Measurements from ENCODE around the gene SUPT5H.

Gene SUPT5H

GRCh38 chr19:39445196-39446111 lies at the start of gene SUPT5H:
SUPT5H (plus strand) TSS chr19:39445582; CDS start chr19:39445891, 309 bp downstream.
- DNase-seq: peak; percentile 98

- DNase-seq: peak; percentile 67
Measured at GRCh38 chr19:39397360-39398296, 47.8 kb upstream of the SUPT5H start.

- DNase-seq: no peak
Measured at GRCh38 chr19:39398297-39398864, 47.0 kb upstream of the SUPT5H start.

GRCh38 chr19:39399668-39400050 lies 45.7 kb upstream of the SUPT5H start:
- no peak for DNase-seq

GRCh38 chr19:39400061-39400460 lies 45.3 kb upstream of the SUPT5H start:
- DNase-seq: no peak

GRCh38 chr19:39401070-39401548 lies 44.3 kb upstream of the SUPT5H start:
- no peak for DNase-seq

- no peak for DNase-seq
Measured at GRCh38 chr19:39401549-39402345, 43.6 kb upstream of the SUPT5H start.

- peak; percentile 66 for DNase-seq
Measured at GRCh38 chr19:39402346-39403300, 42.8 kb upstream of the SUPT5H start.

- DNase-seq: peak; percentile 82
Measured at GRCh38 chr19:39403331-39404312, 41.8 kb upstream of the SUPT5H start.

- no peak for DNase-seq
Measured at GRCh38 chr19:39405261-39405957, 40.0 kb upstream of the SUPT5H start.

GRCh38 chr19:39405958-39406655 lies 39.3 kb upstream of the SUPT5H start:
- DNase-seq: no peak

GRCh38 chr19:39406656-39407409 lies 38.5 kb upstream of the SUPT5H start, which contains the start of gene ZFP36:
ZFP36 (plus strand) TSS chr19:39406847; CDS start chr19:39406905, 58 bp downstream.
- peak; percentile 51 for DNase-seq

GRCh38 chr19:39407410-39407659 lies 38.0 kb upstream of the SUPT5H start:
- no peak for DNase-seq

- DNase-seq: no peak
Measured at GRCh38 chr19:39407660-39408391, 37.6 kb upstream of the SUPT5H start.

- no peak for DNase-seq
Measured at GRCh38 chr19:39408392-39409207, 36.8 kb upstream of the SUPT5H start.
